SK-N-SH (cell line): ENCODE data around the gene KCNJ2. TPM values are rescaled to one million over a fixed set of nuclear protein-coding genes. Genes with fewer than 3 reads are reported as not detected.

Experiments
- CTCF ChIA-PET: fragments of 300-600, 350-600 bp; formaldehyde crosslinking; extraction: SDS; loops from one replicate; lab custom pipeline; 2021; lab: Yijun Ruan, JAX
- POLR2A ChIA-PET: fragments of 350-600 bp; sonication (Branson Sonifier 250); formaldehyde crosslinking; extraction: SDS; loops from one replicate; lab custom pipeline; 2020; ENCODE audit warnings: antibody characterized with exemption, inconsistent platforms; lab: Yijun Ruan, JAX
- DNase-seq: peaks from one replicate; pipeline ENCODE4 v3.0.0; 2012
- H2AFZ ChIP-seq: fragments of 200-600 bp; sonication (generic); 2 replicates; pipeline ENCODE4 v1.8.1; 2016; ENCODE audit warnings: antibody characterized with exemption, mild to moderate bottlenecking, low read depth
- H3F3A ChIP-seq: fragments of 200-600 bp; sonication (generic); replicated peaks from 2 replicates; pipeline ENCODE3; 2016; ENCODE audit warnings: antibody characterized with exemption, mild to moderate bottlenecking; ENCODE audit not compliant: insufficient read depth
- H3K27ac ChIP-seq, 2 experiments: fragments of 200-500 bp in 1 of 2; fragments of 200-600 bp in 1 of 2; sonication (Bioruptor generic) in 1 of 2; sonication (generic), shearing (Covaris generic) in 1 of 2; 2 replicates each; pipeline versions ENCODE4 v1.5.1 to v1.6.1; 2014 to 2016; ENCODE audit warnings: low read depth in 2 of 2, inconsistent platforms in 1 of 2, low read length in 1 of 2, mild to moderate bottlenecking in 1 of 2, mixed read lengths in 1 of 2
- H3K27me3 ChIP-seq: fragments of 200-600 bp; sonication (generic), shearing (Covaris generic); 2 replicates; pipeline ENCODE4 v1.6.1; 2016; ENCODE audit warnings: mixed run types; ENCODE audit not compliant: insufficient read depth
- H3K36me3 ChIP-seq, 2 experiments: fragments of 200-500 bp in 1 of 2; fragments of 200-600 bp in 1 of 2; sonication (Bioruptor generic) in 1 of 2; sonication (generic) in 1 of 2; replicated peaks in 1 of 2; 2 replicates each; pipeline versions ENCODE3 to v1.5.1; 2014 to 2016; ENCODE audit warnings: low read length in 1 of 2, mild to moderate bottlenecking in 1 of 2; ENCODE audit not compliant: insufficient read depth in 2 of 2, control insufficient read depth in 1 of 2
- H3K4me1 ChIP-seq, 2 experiments: fragments of 200-500 bp in 1 of 2; fragments of 200-600 bp in 1 of 2; sonication (Bioruptor generic) in 1 of 2; sonication (generic), shearing (Covaris generic) in 1 of 2; 2 replicates each; pipeline versions ENCODE4 v1.5.1 to v1.6.1; 2014 to 2016; ENCODE audit warnings: low read depth in 1 of 2, low read length in 1 of 2, mixed run types in 1 of 2; ENCODE audit not compliant: insufficient read depth in 2 of 2, control insufficient read depth in 1 of 2
- H3K4me2 ChIP-seq: fragments of 200-600 bp; sonication (generic), shearing (Covaris generic); 2 replicates; pipeline ENCODE4 v1.6.1; 2017; ENCODE audit warnings: mixed run types
- H3K4me3 ChIP-seq, 2 experiments: fragments of 200-500 bp in 1 of 2; fragments of 200-600 bp in 1 of 2; sonication (Bioruptor generic) in 1 of 2; sonication (generic), shearing (Covaris generic) in 1 of 2; 2 replicates each; pipeline versions ENCODE4 v1.5.1 to v1.8.1; 2014 to 2016; ENCODE audit warnings: low read depth in 2 of 2, inconsistent platforms in 1 of 2, low read length in 1 of 2, mild to moderate bottlenecking in 1 of 2, mixed read lengths in 1 of 2, moderate library complexity in 1 of 2
- H3K79me2 ChIP-seq: fragments of 200-600 bp; sonication (generic); 2 replicates; pipeline ENCODE4 v1.8.1; 2017; ENCODE audit warnings: mild to moderate bottlenecking; ENCODE audit not compliant: insufficient read depth
- H3K9ac ChIP-seq: fragments of 200-600 bp; sonication (generic); 2 replicates; pipeline ENCODE4 v1.6.1; 2017; ENCODE audit warnings: mixed run types
- H3K9me2 ChIP-seq: fragments of 200-600 bp; sonication (generic); 2 replicates; pipeline ENCODE4 v1.6.1; 2017; ENCODE audit warnings: mixed run types
- H3K9me3 ChIP-seq: fragments of 200-600 bp; sonication (generic); 2 replicates; pipeline ENCODE4 v1.6.1; 2017; ENCODE audit warnings: mixed run types, mild to moderate bottlenecking, moderate library complexity
- H4K20me1 ChIP-seq: fragments of 200-600 bp; sonication (generic); 2 replicates; pipeline ENCODE4 v1.6.1; 2017; ENCODE audit warnings: mild to moderate bottlenecking, mixed run types; ENCODE audit not compliant: insufficient read depth
- CTCF ChIP-seq: fragments of 200-600 bp; sonication (generic); IDR thresholded peaks from 2 replicates; pipeline ENCODE4 v1.6.1; 2017; ENCODE audit warnings: antibody characterized with exemption, mild to moderate bottlenecking, moderate library complexity
- ELF1 ChIP-seq: IDR thresholded peaks from 2 replicates; pipeline ENCODE4 v1.4.0; 2012
- EP300 ChIP-seq, 2 experiments: IDR thresholded peaks; 2 replicates each; pipeline versions ENCODE4 v1.4.0 to v1.6.1; 2012; ENCODE audit warnings: borderline replicate concordance in 1 of 2, low read depth in 1 of 2, low read length in 1 of 2
- GABPA ChIP-seq: IDR thresholded peaks from 2 replicates; pipeline ENCODE4 v1.4.0; 2012; ENCODE audit warnings: low read depth, mild to moderate bottlenecking
- GATA2 ChIP-seq: sonication (generic); formaldehyde crosslinking; IDR thresholded peaks from 2 replicates; pipeline ENCODE4 v1.5.0; 2020; ENCODE audit warnings: mild to moderate bottlenecking, missing genetic modification reagents
- JUND ChIP-seq: IDR thresholded peaks from 2 replicates; pipeline ENCODE4 v1.4.0; 2012
- MXI1 ChIP-seq: IDR thresholded peaks from 2 replicates; pipeline ENCODE4 v1.6.1; 2012; ENCODE audit warnings: mild to moderate bottlenecking, low read depth, low read length, improper control_type of control experiment
- NFIC ChIP-seq: IDR thresholded peaks from 2 replicates; pipeline ENCODE4 v1.4.0; 2012; ENCODE audit warnings: borderline replicate concordance
- NRF1 ChIP-seq: IDR thresholded peaks from 2 replicates; pipeline ENCODE4 v1.6.1; 2012; ENCODE audit warnings: low read depth, mild to moderate bottlenecking, low read length
- PBX3 ChIP-seq: IDR thresholded peaks from 2 replicates; pipeline ENCODE4; 2012
- RFX5 ChIP-seq: IDR thresholded peaks from 2 replicates; pipeline ENCODE4 v1.6.1; 2012; ENCODE audit warnings: mild to moderate bottlenecking, improper control_type of control experiment, low read length
- RXRA ChIP-seq: IDR thresholded peaks from 2 replicates; pipeline ENCODE4 v1.4.0; 2012; ENCODE audit warnings: low read depth, mild to moderate bottlenecking, borderline replicate concordance
- SIN3A ChIP-seq: IDR thresholded peaks from 2 replicates; pipeline ENCODE4 v1.6.1; 2012; ENCODE audit warnings: low read depth, mild to moderate bottlenecking, low read length, moderate library complexity, borderline replicate concordance
- TCF12 ChIP-seq: IDR thresholded peaks from 2 replicates; pipeline ENCODE4 v1.4.0; 2012
- USF2 ChIP-seq: fragments of 150-350 bp; IDR thresholded peaks from 2 replicates; pipeline ENCODE4 v1.6.1; 2017; ENCODE audit warnings: antibody characterized with exemption, low read length, low read depth, borderline replicate concordance
- WGBS: methylation state at CpG from one replicate; pipeline ENCODE4 v1.1.6; 2017; ENCODE audit warnings: low lambda C conversion rate; 5-methylcytosine and 5-hydroxymethylcytosine counted together
- polyA plus RNA-seq, 3 experiments: library from polyadenylated mRNA; depleted of rRNA; stranded (reverse); fragments of >200 nt; gene quantifications; 2 replicates each; pipeline ENCODE4 v1.2.3, GENCODE V29; 2012
- TF ChIP-seq, protein P1 (sequence below): IDR thresholded peaks from 2 replicates; pipeline ENCODE4 v1.6.1; 2012; ENCODE audit warnings: mild to moderate bottlenecking, low read depth, low read length, moderate library complexity
- TF ChIP-seq, protein P2 (sequence below): IDR thresholded peaks from 2 replicates; pipeline ENCODE4 v1.4.0; 2012; ENCODE audit warnings: low read depth, borderline replicate concordance

The KCNJ2 gene
- polyA plus RNA-seq, 1 of the 3 experiments (the other 2 are of a cell fraction) = 0.21 TPM

GRCh38 chr17:70172923-70173322, 3.6 kb downstream of the KCNJ2 start (continued):
- TF ChIP-seq, protein P1, sequence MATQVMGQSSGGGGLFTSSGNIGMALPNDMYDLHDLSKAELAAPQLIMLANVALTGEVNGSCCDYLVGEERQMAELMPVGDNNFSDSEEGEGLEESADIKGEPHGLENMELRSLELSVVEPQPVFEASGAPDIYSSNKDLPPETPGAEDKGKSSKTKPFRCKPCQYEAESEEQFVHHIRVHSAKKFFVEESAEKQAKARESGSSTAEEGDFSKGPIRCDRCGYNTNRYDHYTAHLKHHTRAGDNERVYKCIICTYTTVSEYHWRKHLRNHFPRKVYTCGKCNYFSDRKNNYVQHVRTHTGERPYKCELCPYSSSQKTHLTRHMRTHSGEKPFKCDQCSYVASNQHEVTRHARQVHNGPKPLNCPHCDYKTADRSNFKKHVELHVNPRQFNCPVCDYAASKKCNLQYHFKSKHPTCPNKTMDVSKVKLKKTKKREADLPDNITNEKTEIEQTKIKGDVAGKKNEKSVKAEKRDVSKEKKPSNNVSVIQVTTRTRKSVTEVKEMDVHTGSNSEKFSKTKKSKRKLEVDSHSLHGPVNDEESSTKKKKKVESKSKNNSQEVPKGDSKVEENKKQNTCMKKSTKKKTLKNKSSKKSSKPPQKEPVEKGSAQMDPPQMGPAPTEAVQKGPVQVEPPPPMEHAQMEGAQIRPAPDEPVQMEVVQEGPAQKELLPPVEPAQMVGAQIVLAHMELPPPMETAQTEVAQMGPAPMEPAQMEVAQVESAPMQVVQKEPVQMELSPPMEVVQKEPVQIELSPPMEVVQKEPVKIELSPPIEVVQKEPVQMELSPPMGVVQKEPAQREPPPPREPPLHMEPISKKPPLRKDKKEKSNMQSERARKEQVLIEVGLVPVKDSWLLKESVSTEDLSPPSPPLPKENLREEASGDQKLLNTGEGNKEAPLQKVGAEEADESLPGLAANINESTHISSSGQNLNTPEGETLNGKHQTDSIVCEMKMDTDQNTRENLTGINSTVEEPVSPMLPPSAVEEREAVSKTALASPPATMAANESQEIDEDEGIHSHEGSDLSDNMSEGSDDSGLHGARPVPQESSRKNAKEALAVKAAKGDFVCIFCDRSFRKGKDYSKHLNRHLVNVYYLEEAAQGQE = no peak
- TF ChIP-seq SIN3A = no peak
- TF ChIP-seq, protein P2, sequence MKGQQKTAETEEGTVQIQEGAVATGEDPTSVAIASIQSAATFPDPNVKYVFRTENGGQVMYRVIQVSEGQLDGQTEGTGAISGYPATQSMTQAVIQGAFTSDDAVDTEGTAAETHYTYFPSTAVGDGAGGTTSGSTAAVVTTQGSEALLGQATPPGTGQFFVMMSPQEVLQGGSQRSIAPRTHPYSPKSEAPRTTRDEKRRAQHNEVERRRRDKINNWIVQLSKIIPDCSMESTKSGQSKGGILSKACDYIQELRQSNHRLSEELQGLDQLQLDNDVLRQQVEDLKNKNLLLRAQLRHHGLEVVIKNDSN = no peak
- no peak for TF ChIP-seq GATA2 (CRISPR knock-in tag)
- 0 out of 2 replicates have a peak, but pooled peaks have one; percentile 14 for TF ChIP-seq JUND
- TF ChIP-seq MXI1 = no peak
- TF ChIP-seq NFIC = no peak
- no peak for TF ChIP-seq ELF1

GRCh38 chr17:70173681-70174080, 4.3 kb downstream of the KCNJ2 start:
- H3K4me1 ChIP-seq = peaks cover 3 to 23% of the 10 kb centered on the region in 2 experiments; a peak in 3 of 4 replicates
- no peaks in the 10 kb centered on the region for H3K9me3 ChIP-seq
- no peaks in the 10 kb centered on the region for H3K36me3 ChIP-seq
- no peak overlapping the region for H3K4me3 ChIP-seq
- H3K79me2 ChIP-seq = peaks cover 23% of the 10 kb centered on the region
- no peak overlapping the region; a peak in 1 of 4 replicates for H3K27ac ChIP-seq
- no peaks in the 10 kb centered on the region for H4K20me1 ChIP-seq
- CTCF ChIA-PET = no interaction called here
- no peaks in the 10 kb centered on the region for H3K9me2 ChIP-seq
- no peak for TF ChIP-seq GABPA
- TF ChIP-seq, all 33 proteins: peak for 0
- DNase-seq = no peak
- Histone ChIP-seq H3K27me3 (no peaks in the 10 kb centered on the region), H2AFZ (no peak overlapping the region), H3K9ac (no peak overlapping the region), H3F3A (no peaks in the 10 kb centered on the region), H3K4me2 (no peak overlapping the region)
- 74% methylated on average over 4 of the region's 4 CpGs for WGBS
- POLR2A ChIA-PET = no interaction called here

DNA sequence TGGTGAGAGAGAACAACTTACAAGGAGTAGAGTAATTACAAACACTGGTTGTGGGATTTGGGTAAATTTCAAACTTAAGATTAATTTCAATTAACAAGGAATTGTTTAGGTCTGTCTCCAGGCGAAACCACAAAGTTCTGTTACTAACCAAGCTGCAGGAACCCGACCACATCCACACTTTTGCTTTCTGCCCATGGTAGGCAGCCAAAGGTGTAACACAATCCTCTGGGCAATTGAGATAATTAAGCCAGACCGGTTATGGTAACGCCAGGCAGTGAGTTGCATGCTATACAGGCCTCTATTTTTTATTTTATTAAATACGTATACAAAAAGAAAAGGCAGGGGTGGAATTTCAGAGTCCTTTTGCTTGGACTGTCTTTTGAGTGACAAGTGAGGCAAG, 12.0 kb downstream of the KCNJ2 start:
- H3K79me2 ChIP-seq = no peaks in the 10 kb centered on the region
- H3K4me3 ChIP-seq = no peak overlapping the region
- WGBS = 82% methylated on average over 5 of the region's 5 CpGs
- no peaks in the 10 kb centered on the region for H3K36me3 ChIP-seq
- H3F3A ChIP-seq = peaks cover 6% of the 10 kb centered on the region
- H3K9ac ChIP-seq = no peak overlapping the region
- ChIA-PET POLR2A (interaction anchor here (0.7 kb wide), 1 partner anchor 137 kb away, joined by 3 read pairs; no protein-coding TSS in a partner anchor), CTCF (interaction anchor here (1.0 to 1.3 kb wide), 2 partner anchors 13 to 372 kb away, joined by 4 to 8 read pairs; no protein-coding TSS in a partner anchor)
- no peaks in the 10 kb centered on the region for H3K27me3 ChIP-seq
- no peak overlapping the region for H3K27ac ChIP-seq
- peaks cover 2 to 11% of the 10 kb centered on the region in 2 experiments; a peak in 1 of 4 replicates for H3K4me1 ChIP-seq
- no peaks in the 10 kb centered on the region for H3K9me2 ChIP-seq
- H3K9me3 ChIP-seq = no peaks in the 10 kb centered on the region
- H3K4me2 ChIP-seq = 0 out of 2 replicates have a peak overlapping the region, but pooled peaks have one; percentile 14
- H2AFZ ChIP-seq = no peak overlapping the region
- no peaks in the 10 kb centered on the region for H4K20me1 ChIP-seq
- no peak for DNase-seq
- TF ChIP-seq USF2 (no peak), EP300 (IDR thresholded peaks at IDR 0.05; ENCODE audit: borderline replicate concordance in 1 of 2, low read depth in 1 of 2, low read length in 1 of 2) (no peak), JUND (no peak), RFX5 (no peak), CTCF (no peak), RXRA (no peak), NRF1 (no peak), PBX3 (no peak), ELF1 (no peak), TCF12 (no peak), MXI1 (no peak)
